ENCODE measurements around the gene GOLGA6D. TPM values are rescaled to one million over a fixed set of nuclear protein-coding genes. Genes with fewer than 3 reads are reported as not detected.

GOLGA6D gene
- total and polyA plus RNA-seq, 2 of the 8 experiments (the other 6 are each of a cell fraction or from before 2014, with no cell fraction given): 0.27 to 0.69 TPM

- TF ChIP-seq CHD7 (IDR thresholded peaks at IDR 0.05; ENCODE audit: insufficient replicate concordance, low read length) (no peak), YY1 (IDR thresholded peaks at IDR 0.05; ENCODE audit: low read depth, low read length) (no peak), CEBPB (IDR thresholded peaks at IDR 0.05; ENCODE audit: low read depth, low read length) (no peak), RAD21 (IDR thresholded peaks at IDR 0.05 in 1 of 2, conservative IDR thresholded peaks at IDR 0.05 in 1 of 2; ENCODE audit: low read depth in 2 of 2, low read length in 2 of 2) (no peak), CHD2 (IDR thresholded peaks at IDR 0.05; ENCODE audit: low read length) (no peak), TCF12 (IDR thresholded peaks at IDR 0.05; ENCODE audit: low read depth, low read length) (no peak), FOSL1 (IDR thresholded peaks at IDR 0.05; ENCODE audit: insufficient read depth, low read depth, low read length) (no peak), POLR2AphosphoS5 (IDR thresholded peaks at IDR 0.05; ENCODE audit: low read depth, low read length) (no peak), POLR2A (IDR thresholded peaks at IDR 0.05; ENCODE audit: control extremely low read depth in 1 of 2, low read depth in 2 of 2, low read length in 2 of 2) (no peak), BRCA1 (IDR thresholded peaks at IDR 0.05; ENCODE audit: low read depth, low read length) (no peak), SP2 (IDR thresholded peaks at IDR 0.05; ENCODE audit: low read length) (no peak)
These were observed 45.2 kb upstream of the GOLGA6D start (continued) for GRCh38 chr15:75237316-75237982.

Measured in H1 (cell line).